GM12801 (cell line): ENCODE data around the gene LCE3B.

Experiments
- TF ChIP-seq, protein P1 (sequence below): IDR thresholded peaks from one replicate; pipeline ENCODE4 v1.5.1; 2011; ENCODE audit warnings: control low read depth; ENCODE audit not compliant: insufficient read length; ENCODE audit errors: extremely low read depth

The LCE3B gene

DNA sequence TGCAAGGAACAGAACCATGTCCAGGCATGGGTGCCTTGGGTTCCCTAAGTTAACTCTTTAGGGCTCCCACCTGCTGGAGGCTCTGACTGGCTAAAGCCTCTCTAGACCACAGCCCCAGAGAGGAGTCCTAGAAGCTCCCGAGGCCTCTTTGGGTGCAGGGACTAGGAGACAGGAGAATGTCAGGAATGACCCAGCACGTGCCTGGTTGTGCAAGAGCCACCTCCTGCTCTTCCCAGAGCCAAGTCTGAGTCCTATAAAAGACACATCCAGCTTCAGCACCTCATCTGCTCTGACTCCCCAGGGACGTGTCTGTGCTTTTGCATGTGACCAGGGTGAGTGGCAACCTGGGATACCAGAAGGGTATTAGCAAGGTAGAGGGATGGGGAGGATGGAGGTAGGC, 49.5 kb downstream of the LCE3B start, which contains the start of gene LCE2D:
Gene LCE2D, plus strand, starts transcription at position 283 of the 400 bp plus-strand sequence. CDS start 726 bp downstream, outside the sequence.
- TF ChIP-seq, protein P1, sequence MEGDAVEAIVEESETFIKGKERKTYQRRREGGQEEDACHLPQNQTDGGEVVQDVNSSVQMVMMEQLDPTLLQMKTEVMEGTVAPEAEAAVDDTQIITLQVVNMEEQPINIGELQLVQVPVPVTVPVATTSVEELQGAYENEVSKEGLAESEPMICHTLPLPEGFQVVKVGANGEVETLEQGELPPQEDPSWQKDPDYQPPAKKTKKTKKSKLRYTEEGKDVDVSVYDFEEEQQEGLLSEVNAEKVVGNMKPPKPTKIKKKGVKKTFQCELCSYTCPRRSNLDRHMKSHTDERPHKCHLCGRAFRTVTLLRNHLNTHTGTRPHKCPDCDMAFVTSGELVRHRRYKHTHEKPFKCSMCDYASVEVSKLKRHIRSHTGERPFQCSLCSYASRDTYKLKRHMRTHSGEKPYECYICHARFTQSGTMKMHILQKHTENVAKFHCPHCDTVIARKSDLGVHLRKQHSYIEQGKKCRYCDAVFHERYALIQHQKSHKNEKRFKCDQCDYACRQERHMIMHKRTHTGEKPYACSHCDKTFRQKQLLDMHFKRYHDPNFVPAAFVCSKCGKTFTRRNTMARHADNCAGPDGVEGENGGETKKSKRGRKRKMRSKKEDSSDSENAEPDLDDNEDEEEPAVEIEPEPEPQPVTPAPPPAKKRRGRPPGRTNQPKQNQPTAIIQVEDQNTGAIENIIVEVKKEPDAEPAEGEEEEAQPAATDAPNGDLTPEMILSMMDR, result no peak
